SK-N-SH (cell line): Measurements from ENCODE around the gene FFAR3. TPM values are rescaled to one million over a fixed set of nuclear protein-coding genes. Genes with fewer than 3 reads are reported as not detected.

Experiments used
- CTCF ChIA-PET: fragments of 300-600, 350-600 bp; formaldehyde crosslinking; extraction: SDS; loops from one replicate; lab custom pipeline; 2021; lab: Yijun Ruan, JAX
- POLR2A ChIA-PET: fragments of 350-600 bp; sonication (Branson Sonifier 250); formaldehyde crosslinking; extraction: SDS; loops from one replicate; lab custom pipeline; 2020; ENCODE audit warnings: antibody characterized with exemption, inconsistent platforms; lab: Yijun Ruan, JAX
- DNase-seq: peaks from one replicate; pipeline ENCODE4 v3.0.0; 2012
- H2AFZ ChIP-seq: fragments of 200-600 bp; sonication (generic); 2 replicates; pipeline ENCODE4 v1.8.1; 2016; ENCODE audit warnings: antibody characterized with exemption, mild to moderate bottlenecking, low read depth
- H3F3A ChIP-seq: fragments of 200-600 bp; sonication (generic); replicated peaks from 2 replicates; pipeline ENCODE3; 2016; ENCODE audit warnings: antibody characterized with exemption, mild to moderate bottlenecking; ENCODE audit not compliant: insufficient read depth
- H3K27ac ChIP-seq, 2 experiments: fragments of 200-500 bp in 1 of 2; fragments of 200-600 bp in 1 of 2; sonication (Bioruptor generic) in 1 of 2; sonication (generic), shearing (Covaris generic) in 1 of 2; 2 replicates each; pipeline versions ENCODE4 v1.5.1 to v1.6.1; 2014 to 2016; ENCODE audit warnings: low read depth in 2 of 2, inconsistent platforms in 1 of 2, low read length in 1 of 2, mild to moderate bottlenecking in 1 of 2, mixed read lengths in 1 of 2
- H3K27me3 ChIP-seq: fragments of 200-600 bp; sonication (generic), shearing (Covaris generic); 2 replicates; pipeline ENCODE4 v1.6.1; 2016; ENCODE audit warnings: mixed run types; ENCODE audit not compliant: insufficient read depth
- H3K36me3 ChIP-seq, 2 experiments: fragments of 200-500 bp in 1 of 2; fragments of 200-600 bp in 1 of 2; sonication (Bioruptor generic) in 1 of 2; sonication (generic) in 1 of 2; replicated peaks in 1 of 2; 2 replicates each; pipeline versions ENCODE3 to v1.5.1; 2014 to 2016; ENCODE audit warnings: low read length in 1 of 2, mild to moderate bottlenecking in 1 of 2; ENCODE audit not compliant: insufficient read depth in 2 of 2, control insufficient read depth in 1 of 2
- H3K4me1 ChIP-seq, 2 experiments: fragments of 200-500 bp in 1 of 2; fragments of 200-600 bp in 1 of 2; sonication (Bioruptor generic) in 1 of 2; sonication (generic), shearing (Covaris generic) in 1 of 2; 2 replicates each; pipeline versions ENCODE4 v1.5.1 to v1.6.1; 2014 to 2016; ENCODE audit warnings: low read depth in 1 of 2, low read length in 1 of 2, mixed run types in 1 of 2; ENCODE audit not compliant: insufficient read depth in 2 of 2, control insufficient read depth in 1 of 2
- H3K4me2 ChIP-seq: fragments of 200-600 bp; sonication (generic), shearing (Covaris generic); 2 replicates; pipeline ENCODE4 v1.6.1; 2017; ENCODE audit warnings: mixed run types
- H3K4me3 ChIP-seq, 2 experiments: fragments of 200-500 bp in 1 of 2; fragments of 200-600 bp in 1 of 2; sonication (Bioruptor generic) in 1 of 2; sonication (generic), shearing (Covaris generic) in 1 of 2; 2 replicates each; pipeline versions ENCODE4 v1.5.1 to v1.8.1; 2014 to 2016; ENCODE audit warnings: low read depth in 2 of 2, inconsistent platforms in 1 of 2, low read length in 1 of 2, mild to moderate bottlenecking in 1 of 2, mixed read lengths in 1 of 2, moderate library complexity in 1 of 2
- H3K79me2 ChIP-seq: fragments of 200-600 bp; sonication (generic); 2 replicates; pipeline ENCODE4 v1.8.1; 2017; ENCODE audit warnings: mild to moderate bottlenecking; ENCODE audit not compliant: insufficient read depth
- H3K9ac ChIP-seq: fragments of 200-600 bp; sonication (generic); 2 replicates; pipeline ENCODE4 v1.6.1; 2017; ENCODE audit warnings: mixed run types
- H3K9me2 ChIP-seq: fragments of 200-600 bp; sonication (generic); 2 replicates; pipeline ENCODE4 v1.6.1; 2017; ENCODE audit warnings: mixed run types
- H3K9me3 ChIP-seq: fragments of 200-600 bp; sonication (generic); 2 replicates; pipeline ENCODE4 v1.6.1; 2017; ENCODE audit warnings: mixed run types, mild to moderate bottlenecking, moderate library complexity
- H4K20me1 ChIP-seq: fragments of 200-600 bp; sonication (generic); 2 replicates; pipeline ENCODE4 v1.6.1; 2017; ENCODE audit warnings: mild to moderate bottlenecking, mixed run types; ENCODE audit not compliant: insufficient read depth
- ELF1 ChIP-seq: IDR thresholded peaks from 2 replicates; pipeline ENCODE4 v1.4.0; 2012
- FOXM1 ChIP-seq: IDR thresholded peaks from 2 replicates; pipeline ENCODE4 v1.4.0; 2012; ENCODE audit warnings: low read depth, mild to moderate bottlenecking
- GATA2 ChIP-seq: sonication (generic); formaldehyde crosslinking; IDR thresholded peaks from 2 replicates; pipeline ENCODE4 v1.5.0; 2020; ENCODE audit warnings: mild to moderate bottlenecking, missing genetic modification reagents
- NFIC ChIP-seq: IDR thresholded peaks from 2 replicates; pipeline ENCODE4 v1.4.0; 2012; ENCODE audit warnings: borderline replicate concordance
- RXRA ChIP-seq: IDR thresholded peaks from 2 replicates; pipeline ENCODE4 v1.4.0; 2012; ENCODE audit warnings: low read depth, mild to moderate bottlenecking, borderline replicate concordance
- TAF1 ChIP-seq: IDR thresholded peaks from 2 replicates; pipeline ENCODE4 v1.6.1; 2012; ENCODE audit warnings: low read depth, mild to moderate bottlenecking, low read length, moderate library complexity, borderline replicate concordance
- TEAD4 ChIP-seq: IDR thresholded peaks from 2 replicates; pipeline ENCODE4 v1.4.0; 2012; ENCODE audit warnings: mild to moderate bottlenecking, borderline replicate concordance; ENCODE audit not compliant: insufficient read depth
- WGBS: methylation state at CpG from one replicate; pipeline ENCODE4 v1.1.6; 2017; ENCODE audit warnings: low lambda C conversion rate; 5-methylcytosine and 5-hydroxymethylcytosine counted together
- polyA plus RNA-seq, 3 experiments: library from polyadenylated mRNA; depleted of rRNA; stranded (reverse); fragments of >200 nt; gene quantifications; 2 replicates each; pipeline ENCODE4 v1.2.3, GENCODE V29; 2012
- TF ChIP-seq, protein P1 (sequence below): fragments of 150-350 bp; IDR thresholded peaks from 2 replicates; pipeline ENCODE4 v1.6.1; 2016; ENCODE audit warnings: mild to moderate bottlenecking, low read depth, low read length
- TF ChIP-seq, protein P2 (sequence below): IDR thresholded peaks from 2 replicates; pipeline ENCODE4 v1.4.0; 2012; ENCODE audit warnings: low read depth, borderline replicate concordance
- TF ChIP-seq, protein P3 (sequence below): IDR thresholded peaks from 2 replicates; pipeline ENCODE4 v1.6.1; 2012; ENCODE audit warnings: mild to moderate bottlenecking, low read depth, low read length, moderate library complexity
- TF ChIP-seq, protein P4 (sequence below): IDR thresholded peaks from 2 replicates; pipeline ENCODE4 v1.4.0; 2012; ENCODE audit warnings: low read depth
- TF ChIP-seq, protein P5 (sequence below): fragments of 150-350 bp; IDR thresholded peaks from 2 replicates; pipeline ENCODE4 v1.6.1; 2017; ENCODE audit warnings: antibody characterized with exemption, low read length, low read depth, borderline replicate concordance

FFAR3 gene
- polyA plus RNA-seq, 1 of the 3 experiments (the other 2 are of a cell fraction), result not detected

DNA sequence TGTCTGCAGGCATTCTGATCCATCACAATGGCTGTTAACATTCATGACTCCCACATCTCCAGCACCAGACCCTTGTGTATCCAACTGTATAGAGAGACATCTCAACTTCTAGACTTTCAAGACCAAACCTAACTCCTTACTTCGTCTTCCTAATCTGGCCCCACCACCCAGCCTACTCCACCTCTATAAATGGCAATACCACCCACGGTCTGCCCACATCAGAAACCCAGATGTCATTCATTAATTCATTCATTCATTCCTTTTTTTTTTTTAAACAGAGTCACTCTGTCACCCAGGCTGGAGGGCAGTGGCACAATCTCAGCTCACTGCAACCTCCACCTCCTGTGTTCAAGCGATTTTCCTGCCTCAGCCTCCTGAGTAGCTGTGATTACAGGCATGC lies 23.1 kb downstream of the FFAR3 start:
- Histone ChIP-seq H3K36me3 (no peaks in the 10 kb centered on the region), H3K4me2 (no peak overlapping the region), H3K9me3 (peaks cover 4% of the 10 kb centered on the region; the same call in 1 of the 2 replicates), H3K9me2 (no peaks in the 10 kb centered on the region), H3K27me3 (peaks cover 10% of the 10 kb centered on the region; the same call in 1 of the 2 replicates), H3K4me3 (no peak overlapping the region), H2AFZ (no peak overlapping the region), H3K27ac (no peak overlapping the region), H3K4me1 (no peaks in the 10 kb centered on the region), H4K20me1 (no peaks in the 10 kb centered on the region)
- DNase-seq, result no peak
- 0% methylated on average over 3 of the region's 3 CpGs for WGBS
- POLR2A ChIA-PET, result no interaction called here
- no peak for TF ChIP-seq NFIC
- TF ChIP-seq FOXM1, result no peak
- TF ChIP-seq, protein P1, sequence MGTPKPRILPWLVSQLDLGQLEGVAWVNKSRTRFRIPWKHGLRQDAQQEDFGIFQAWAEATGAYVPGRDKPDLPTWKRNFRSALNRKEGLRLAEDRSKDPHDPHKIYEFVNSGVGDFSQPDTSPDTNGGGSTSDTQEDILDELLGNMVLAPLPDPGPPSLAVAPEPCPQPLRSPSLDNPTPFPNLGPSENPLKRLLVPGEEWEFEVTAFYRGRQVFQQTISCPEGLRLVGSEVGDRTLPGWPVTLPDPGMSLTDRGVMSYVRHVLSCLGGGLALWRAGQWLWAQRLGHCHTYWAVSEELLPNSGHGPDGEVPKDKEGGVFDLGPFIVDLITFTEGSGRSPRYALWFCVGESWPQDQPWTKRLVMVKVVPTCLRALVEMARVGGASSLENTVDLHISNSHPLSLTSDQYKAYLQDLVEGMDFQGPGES, result no peak
- no peak for TF ChIP-seq TEAD4
- TF ChIP-seq, protein P2, sequence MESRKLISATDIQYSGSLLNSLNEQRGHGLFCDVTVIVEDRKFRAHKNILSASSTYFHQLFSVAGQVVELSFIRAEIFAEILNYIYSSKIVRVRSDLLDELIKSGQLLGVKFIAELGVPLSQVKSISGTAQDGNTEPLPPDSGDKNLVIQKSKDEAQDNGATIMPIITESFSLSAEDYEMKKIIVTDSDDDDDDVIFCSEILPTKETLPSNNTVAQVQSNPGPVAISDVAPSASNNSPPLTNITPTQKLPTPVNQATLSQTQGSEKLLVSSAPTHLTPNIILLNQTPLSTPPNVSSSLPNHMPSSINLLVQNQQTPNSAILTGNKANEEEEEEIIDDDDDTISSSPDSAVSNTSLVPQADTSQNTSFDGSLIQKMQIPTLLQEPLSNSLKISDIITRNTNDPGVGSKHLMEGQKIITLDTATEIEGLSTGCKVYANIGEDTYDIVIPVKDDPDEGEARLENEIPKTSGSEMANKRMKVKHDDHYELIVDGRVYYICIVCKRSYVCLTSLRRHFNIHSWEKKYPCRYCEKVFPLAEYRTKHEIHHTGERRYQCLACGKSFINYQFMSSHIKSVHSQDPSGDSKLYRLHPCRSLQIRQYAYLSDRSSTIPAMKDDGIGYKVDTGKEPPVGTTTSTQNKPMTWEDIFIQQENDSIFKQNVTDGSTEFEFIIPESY, result no peak
- TF ChIP-seq ELF1, result no peak
- TF ChIP-seq, protein P3, sequence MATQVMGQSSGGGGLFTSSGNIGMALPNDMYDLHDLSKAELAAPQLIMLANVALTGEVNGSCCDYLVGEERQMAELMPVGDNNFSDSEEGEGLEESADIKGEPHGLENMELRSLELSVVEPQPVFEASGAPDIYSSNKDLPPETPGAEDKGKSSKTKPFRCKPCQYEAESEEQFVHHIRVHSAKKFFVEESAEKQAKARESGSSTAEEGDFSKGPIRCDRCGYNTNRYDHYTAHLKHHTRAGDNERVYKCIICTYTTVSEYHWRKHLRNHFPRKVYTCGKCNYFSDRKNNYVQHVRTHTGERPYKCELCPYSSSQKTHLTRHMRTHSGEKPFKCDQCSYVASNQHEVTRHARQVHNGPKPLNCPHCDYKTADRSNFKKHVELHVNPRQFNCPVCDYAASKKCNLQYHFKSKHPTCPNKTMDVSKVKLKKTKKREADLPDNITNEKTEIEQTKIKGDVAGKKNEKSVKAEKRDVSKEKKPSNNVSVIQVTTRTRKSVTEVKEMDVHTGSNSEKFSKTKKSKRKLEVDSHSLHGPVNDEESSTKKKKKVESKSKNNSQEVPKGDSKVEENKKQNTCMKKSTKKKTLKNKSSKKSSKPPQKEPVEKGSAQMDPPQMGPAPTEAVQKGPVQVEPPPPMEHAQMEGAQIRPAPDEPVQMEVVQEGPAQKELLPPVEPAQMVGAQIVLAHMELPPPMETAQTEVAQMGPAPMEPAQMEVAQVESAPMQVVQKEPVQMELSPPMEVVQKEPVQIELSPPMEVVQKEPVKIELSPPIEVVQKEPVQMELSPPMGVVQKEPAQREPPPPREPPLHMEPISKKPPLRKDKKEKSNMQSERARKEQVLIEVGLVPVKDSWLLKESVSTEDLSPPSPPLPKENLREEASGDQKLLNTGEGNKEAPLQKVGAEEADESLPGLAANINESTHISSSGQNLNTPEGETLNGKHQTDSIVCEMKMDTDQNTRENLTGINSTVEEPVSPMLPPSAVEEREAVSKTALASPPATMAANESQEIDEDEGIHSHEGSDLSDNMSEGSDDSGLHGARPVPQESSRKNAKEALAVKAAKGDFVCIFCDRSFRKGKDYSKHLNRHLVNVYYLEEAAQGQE, result no peak
- TF ChIP-seq, protein P4, sequence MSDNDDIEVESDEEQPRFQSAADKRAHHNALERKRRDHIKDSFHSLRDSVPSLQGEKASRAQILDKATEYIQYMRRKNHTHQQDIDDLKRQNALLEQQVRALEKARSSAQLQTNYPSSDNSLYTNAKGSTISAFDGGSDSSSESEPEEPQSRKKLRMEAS, result no peak
- TF ChIP-seq TAF1, result no peak
- no peak for TF ChIP-seq RXRA
- TF ChIP-seq, protein P5, sequence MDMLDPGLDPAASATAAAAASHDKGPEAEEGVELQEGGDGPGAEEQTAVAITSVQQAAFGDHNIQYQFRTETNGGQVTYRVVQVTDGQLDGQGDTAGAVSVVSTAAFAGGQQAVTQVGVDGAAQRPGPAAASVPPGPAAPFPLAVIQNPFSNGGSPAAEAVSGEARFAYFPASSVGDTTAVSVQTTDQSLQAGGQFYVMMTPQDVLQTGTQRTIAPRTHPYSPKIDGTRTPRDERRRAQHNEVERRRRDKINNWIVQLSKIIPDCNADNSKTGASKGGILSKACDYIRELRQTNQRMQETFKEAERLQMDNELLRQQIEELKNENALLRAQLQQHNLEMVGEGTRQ, result no peak
- TF ChIP-seq GATA2 (CRISPR knock-in tag), result no peak
- TF ChIP-seq, all 33 proteins: peak for 0
- H3F3A ChIP-seq, result no peaks in the 10 kb centered on the region
- CTCF ChIA-PET, result interaction anchor here (0.8 kb wide), 1 partner anchor 129 kb away, joined by 3 read pairs; no protein-coding TSS in a partner anchor
- no peak overlapping the region for H3K9ac ChIP-seq
- no peaks in the 10 kb centered on the region for H3K79me2 ChIP-seq
